Neural crest cell (in vitro differentiated cells): ENCODE measurements around the gene OR5AP2. TPM values are rescaled to one million over a fixed set of nuclear protein-coding genes. Genes with fewer than 3 reads are reported as not detected.
"Not testable (repeated sequence)": the region's sequence is repeated elsewhere in the genome, so short reads cannot be mapped to it uniquely, and the experiment has no call there.

Experiments used
- DNase-seq: peaks from one replicate; pipeline ENCODE4 v3.0.0; 2021; ENCODE audit warnings: low read depth, mixed read lengths, low spot score
- H3K27ac Mint-ChIP-seq: one replicate; pipeline ENCODE4 v1.8.0; 2021; ENCODE audit warnings: mild to moderate bottlenecking, mixed read lengths; ENCODE audit not compliant: unreplicated experiment
- H3K27me3 Mint-ChIP-seq: 2 replicates; pipeline ENCODE4 v1.8.0; 2021; ENCODE audit warnings: low read depth, mild to moderate bottlenecking, mixed read lengths
- H3K36me3 Mint-ChIP-seq: 2 replicates; pipeline ENCODE4 v1.8.0; 2021; ENCODE audit warnings: low read depth, mild to moderate bottlenecking, mixed read lengths
- H3K4me1 Mint-ChIP-seq: 2 replicates; pipeline ENCODE4 v1.8.0; 2021; ENCODE audit warnings: mixed read lengths
- H3K4me3 Mint-ChIP-seq: one replicate; pipeline ENCODE4 v1.8.0; 2021; ENCODE audit warnings: mild to moderate bottlenecking, mixed read lengths
- H3K9me3 Mint-ChIP-seq: 2 replicates; pipeline ENCODE4 v1.8.0; 2021; ENCODE audit warnings: mixed read lengths
- CTCF ChIP-seq: fragments of 200-600 bp; sonication (generic); conservative IDR thresholded peaks from 2 replicates; pipeline ENCODE4 v1.5.0; 2021; ENCODE audit warnings: antibody characterized with exemption, mild to moderate bottlenecking
- long read RNA-seq: library from polyadenylated mRNA; unstranded; transcript quantifications from one replicate; pipeline ENCODE4 v2.0.0, GENCODE V29; 2020
- total RNA-seq: library from RNA; stranded (reverse); gene quantifications from 2 replicates; pipeline ENCODE4 v1.2.1, GENCODE V29; 2021

The OR5AP2 gene
- total RNA-seq, result not detected in 2 replicates
- long read RNA-seq, result 0 reads

- H3K27ac Mint-ChIP-seq, result no peak within 1 kb of the TSS
- no peak for TF ChIP-seq CTCF
- no peak within 1 kb of the TSS for H3K4me3 Mint-ChIP-seq
- H3K4me1 Mint-ChIP-seq, result no peaks in the 10 kb centered on the region
- peaks cover 2% of the 10 kb centered on the region for H3K9me3 Mint-ChIP-seq
- no peaks in the 10 kb centered on the region for H3K27me3 Mint-ChIP-seq
- no peak for DNase-seq
- H3K36me3 Mint-ChIP-seq, result no peaks in the 10 kb centered on the region
Observed at GRCh38 chr11:56642339-56642738, at the start of gene OR5AP2. Gene OR5AP2, minus strand, starts transcription at chr11:56642439. Its CDS starts 0 bp downstream, at chr11:56642439.

GRCh38 chr11:56691179-56691578 is 48.9 kb upstream of the OR5AP2 start:
- not testable (repeated sequence) for H3K4me1 Mint-ChIP-seq, H3K4me3 Mint-ChIP-seq, H3K36me3 Mint-ChIP-seq, H3K9me3 Mint-ChIP-seq, H3K27ac Mint-ChIP-seq, DNase-seq
- peaks cover 12% of the 10 kb centered on the region for H3K27me3 Mint-ChIP-seq

- TF ChIP-seq CTCF, result no peak
- Mint-ChIP-seq H3K36me3 (no peaks in the 10 kb centered on the region), H3K4me3 (no peak overlapping the region), H3K27me3 (peaks cover 13% of the 10 kb centered on the region), H3K27ac (no peak overlapping the region), H3K4me1 (no peaks in the 10 kb centered on the region), H3K9me3 (no peaks in the 10 kb centered on the region)
- no peak for DNase-seq
Observed at GRCh38 chr11:56688554-56689100, 46.4 kb upstream of the OR5AP2 start.

- H3K4me3 Mint-ChIP-seq, result no peak overlapping the region
- H3K27me3 Mint-ChIP-seq, result peaks cover 7% of the 10 kb centered on the region
- no peaks in the 10 kb centered on the region for H3K36me3 Mint-ChIP-seq
- no peaks in the 10 kb centered on the region for H3K4me1 Mint-ChIP-seq
- DNase-seq, result no peak
- H3K27ac Mint-ChIP-seq, result no peak overlapping the region
- no peak for TF ChIP-seq CTCF
- no peaks in the 10 kb centered on the region for H3K9me3 Mint-ChIP-seq
Observed at GRCh38 chr11:56670984-56671383, 28.7 kb upstream of the OR5AP2 start.

GRCh38 chr11:56663386-56663785 is 21.1 kb upstream of the OR5AP2 start, which contains the start of gene OR5AR1:
Gene OR5AR1, plus strand, starts transcription at chr11:56663686. Its CDS starts 0 bp downstream, at chr11:56663686.
- no peak for TF ChIP-seq CTCF
- Mint-ChIP-seq H3K36me3 (no peaks in the 10 kb centered on the region), H3K4me1 (peaks cover 9% of the 10 kb centered on the region), H3K9me3 (no peaks in the 10 kb centered on the region), H3K27ac (no peak within 1 kb of the TSS), H3K27me3 (peaks cover 7% of the 10 kb centered on the region), H3K4me3 (no peak within 1 kb of the TSS)
- no peak for DNase-seq

- Mint-ChIP-seq H3K9me3 (peaks cover 3% of the 10 kb centered on the region), H3K27me3 (peaks cover 3% of the 10 kb centered on the region), H3K4me1 (peaks cover 9% of the 10 kb centered on the region), H3K36me3 (no peaks in the 10 kb centered on the region), H3K4me3 (no peak overlapping the region), H3K27ac (no peak overlapping the region)
- DNase-seq, result no peak
- no peak for TF ChIP-seq CTCF
Observed at GRCh38 chr11:56659755-56660154, 17.5 kb upstream of the OR5AP2 start.
